A549 treated with Mapracorat at 1 μM for 4 hours (cell line): ENCODE data around the gene C9orf153. TPM values are rescaled to one million over a fixed set of nuclear protein-coding genes. Genes with fewer than 3 reads are reported as not detected.

Source experiments
- total RNA-seq: library from RNA; stranded (reverse); fragments of 200-300 nt; extraction: Qiagen RNA extraction; gene quantifications from 5 replicates; pipeline ENCODE4 v1.2.3, GENCODE V29; 2022

Gene C9orf153
- 0.08 to 0.50 TPM (median 0.15 TPM) in 3 of 5 replicates, not detected in the others for total RNA-seq

DNA sequence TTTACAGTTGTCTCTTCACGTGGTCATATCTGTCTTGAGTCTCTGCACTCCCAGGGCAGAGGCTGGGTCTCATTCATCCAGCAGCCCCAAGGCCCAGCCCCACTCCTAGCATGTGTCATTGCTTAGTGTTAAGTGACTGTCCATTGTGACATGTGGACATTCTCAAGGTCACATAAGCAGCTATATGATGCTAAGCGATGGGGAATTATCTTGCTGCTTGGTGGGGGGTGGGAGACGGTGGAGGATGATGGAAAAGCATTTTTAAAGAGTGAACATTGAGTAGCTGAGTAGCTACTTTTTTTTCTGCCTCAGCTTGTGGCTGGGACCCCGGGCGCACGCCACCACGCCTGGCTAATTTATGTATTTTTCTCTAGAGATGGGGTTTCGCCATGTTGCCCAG is at the start of gene C9orf153:
Gene C9orf153 (minus strand): TSS at position 101 of the 400 bp plus-strand sequence. CDS start 30,054 bp downstream, outside the sequence.

DNA sequence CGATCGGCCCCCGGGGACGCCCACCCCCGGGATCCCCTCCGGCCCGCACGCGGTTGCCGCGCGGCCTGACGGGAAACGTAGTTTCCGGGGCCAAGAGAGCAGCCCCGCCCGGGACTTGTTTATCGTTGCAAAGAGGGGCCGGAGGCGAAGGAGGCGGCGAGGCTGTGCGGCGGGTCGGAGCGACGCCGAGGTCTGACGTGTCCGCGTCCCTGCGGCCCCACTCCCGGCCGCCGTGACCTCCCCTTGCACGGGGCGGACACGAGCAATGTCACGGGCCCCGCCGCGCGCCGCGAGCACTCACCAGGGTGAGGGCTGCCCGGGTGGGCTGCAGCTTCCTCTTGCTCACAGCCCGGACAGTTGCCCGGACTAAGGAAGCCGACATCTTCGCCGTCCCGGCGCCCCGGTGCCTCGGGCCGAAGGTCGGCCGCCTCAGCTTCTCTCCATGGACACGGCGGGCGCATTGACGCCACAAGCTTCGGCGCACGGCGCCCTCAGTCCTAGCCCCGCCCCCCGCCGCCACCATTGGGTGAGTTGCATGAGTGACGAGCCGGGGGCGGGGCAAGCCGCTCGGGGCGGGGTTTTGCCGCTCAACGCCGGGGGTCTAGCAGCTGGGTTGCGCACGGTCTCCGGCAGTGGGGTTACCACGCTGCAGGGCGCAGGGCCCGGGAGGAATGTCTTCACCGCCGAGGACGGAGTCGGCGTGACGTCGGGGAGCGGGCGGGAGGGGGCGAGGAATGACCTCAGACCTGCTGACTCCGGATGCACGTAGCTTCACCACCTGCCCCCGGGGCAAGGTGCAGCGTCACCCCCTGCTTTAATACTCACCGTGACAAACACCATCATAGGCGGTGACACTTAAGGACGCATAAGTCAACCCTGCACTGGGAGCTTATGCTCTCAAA is 22.9 kb upstream of the C9orf153 start, which contains the start of gene ISCA1:
Gene ISCA1 (minus strand): TSS at position 462 of the 902 bp plus-strand sequence. CDS start 80 bp downstream, at position 382.

Other genes with a start within 250 kb of the C9orf153 start
- gene GOLM1, start 160.1 kb downstream of the C9orf153 start, total RNA-seq, result 106 to 117 TPM (median 110 TPM) in 5 replicates
- 44.8 to 47.4 TPM (median 45.5 TPM) in 5 replicates for gene ISCA1, start 22.9 kb upstream of the C9orf153 start, total RNA-seq
- gene TUT7, start 94.8 kb upstream of the C9orf153 start, total RNA-seq, result 9.6 to 12.6 TPM (median 11.3 TPM) in 5 replicates